Measurements from ENCODE around the gene OR5H15. TPM values are rescaled to one million over a fixed set of nuclear protein-coding genes. Genes with fewer than 3 reads are reported as not detected.
"Not testable (repeated sequence)": the region's sequence is repeated elsewhere in the genome, so short reads cannot be mapped to it uniquely, and the experiment has no call there.

OR5H15 gene
- total RNA-seq = not detected

DNA sequence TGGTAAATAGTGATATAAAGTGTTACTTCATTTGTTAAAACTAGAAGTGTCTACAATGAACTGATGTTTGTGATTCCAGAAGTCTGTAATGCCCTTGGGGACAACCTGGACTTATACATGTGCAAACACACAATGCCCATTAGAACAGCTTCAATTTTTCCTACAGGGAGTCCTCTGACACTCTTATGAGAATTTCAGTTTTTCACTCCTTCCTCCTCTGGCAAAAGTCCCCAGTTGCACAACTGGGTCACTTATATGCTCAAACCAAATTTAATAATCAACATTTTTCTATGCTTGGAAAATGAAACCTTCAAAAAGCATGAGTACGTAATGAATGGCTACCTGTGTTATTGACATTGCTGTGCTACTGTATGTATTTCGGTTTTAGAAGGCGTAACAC lies at the start of gene OR5H15:
TSS of gene OR5H15 (plus strand) at position 301 of the 400 bp plus-strand sequence. CDS start 2,004 bp downstream, outside the sequence.
- FAIRE-seq (no peak), DNase-seq (ENCODE audit: low spot score in 2 of 2) (no peak)

DNA sequence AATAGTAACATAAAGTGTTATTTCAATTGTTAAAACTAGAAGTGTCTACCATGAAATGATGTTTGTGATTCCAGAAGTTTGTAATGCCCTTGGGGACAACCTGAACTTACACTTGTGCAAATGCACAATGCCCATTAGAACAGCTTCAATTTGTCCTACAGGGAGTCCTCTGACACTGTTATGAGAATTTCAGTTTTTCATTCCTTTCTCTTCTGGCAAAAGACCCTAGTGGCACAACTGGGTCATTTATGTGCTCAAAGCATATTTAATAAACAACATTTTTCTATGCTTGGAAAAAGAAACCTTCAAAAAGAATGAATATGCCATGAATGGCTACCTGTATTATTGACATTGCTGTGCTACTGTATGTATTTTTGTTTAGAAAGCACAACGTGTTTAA lies 36.1 kb upstream of the OR5H15 start, which contains the start of gene OR5H1:
TSS of gene OR5H1 (plus strand) at position 301 of the 400 bp plus-strand sequence. CDS start 1,977 bp downstream, outside the sequence.
- DNase-seq (ENCODE audit: low spot score in 2 of 2) = no peak
- no peak for FAIRE-seq

DNA sequence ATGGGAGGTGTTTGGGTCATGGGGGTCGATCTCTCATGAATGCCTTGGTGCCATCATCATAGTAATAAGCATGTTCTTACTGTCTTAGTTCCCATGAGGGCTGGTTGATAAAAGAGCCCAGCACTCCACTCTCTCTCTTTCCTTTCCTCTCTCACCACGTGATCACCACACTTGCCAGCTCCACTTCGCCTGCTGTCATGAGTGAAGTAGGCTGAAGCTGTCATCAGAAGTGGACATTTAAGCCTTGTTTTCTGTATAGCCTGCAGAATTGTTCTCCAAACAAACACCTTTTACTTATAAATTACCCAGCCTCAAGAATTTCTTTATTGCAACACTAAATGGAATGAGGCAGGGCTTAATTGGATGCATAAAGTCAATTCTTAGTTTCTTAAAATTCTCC lies 29.9 kb upstream of the OR5H15 start:
- DNase-seq (ENCODE audit: low spot score in 2 of 2) = no peak
- FAIRE-seq = no peak

DNA sequence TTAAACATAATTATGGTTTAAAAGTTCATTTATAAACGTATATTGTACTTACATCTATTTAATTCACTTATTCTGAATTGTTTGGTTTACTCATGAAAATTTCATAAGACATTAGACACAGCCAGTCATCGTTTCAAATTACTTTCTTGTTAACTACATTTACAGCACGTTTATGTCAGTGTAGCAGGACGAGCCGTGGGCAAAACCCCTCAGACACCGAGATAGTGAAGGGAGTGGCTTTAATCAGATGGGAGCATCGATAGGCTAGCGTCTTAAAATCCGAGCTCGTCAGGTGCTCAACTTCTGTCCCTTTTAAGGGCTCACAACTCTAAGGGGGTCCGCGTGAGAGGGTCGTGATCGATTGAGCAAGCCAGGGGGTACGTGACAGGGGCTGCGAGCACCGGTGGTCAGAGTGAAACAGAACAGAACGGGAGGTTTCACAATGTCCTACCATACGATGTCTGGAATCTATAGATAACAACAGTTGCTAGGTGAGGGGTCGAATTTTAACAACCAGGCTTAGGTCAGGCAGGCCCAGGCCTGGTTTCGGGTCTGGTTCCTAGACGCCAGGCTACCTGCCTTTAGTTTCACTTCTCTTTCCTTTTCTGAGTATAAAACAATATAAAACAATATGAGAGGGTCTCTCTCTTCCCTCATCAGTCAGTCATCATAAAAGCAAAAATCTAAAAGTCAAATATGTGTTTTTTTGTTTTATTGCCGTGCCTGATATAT lies 28.5 kb upstream of the OR5H15 start:
- FAIRE-seq; DNase-seq (ENCODE audit: low spot score in 2 of 2): not testable (repeated sequence)

DNA sequence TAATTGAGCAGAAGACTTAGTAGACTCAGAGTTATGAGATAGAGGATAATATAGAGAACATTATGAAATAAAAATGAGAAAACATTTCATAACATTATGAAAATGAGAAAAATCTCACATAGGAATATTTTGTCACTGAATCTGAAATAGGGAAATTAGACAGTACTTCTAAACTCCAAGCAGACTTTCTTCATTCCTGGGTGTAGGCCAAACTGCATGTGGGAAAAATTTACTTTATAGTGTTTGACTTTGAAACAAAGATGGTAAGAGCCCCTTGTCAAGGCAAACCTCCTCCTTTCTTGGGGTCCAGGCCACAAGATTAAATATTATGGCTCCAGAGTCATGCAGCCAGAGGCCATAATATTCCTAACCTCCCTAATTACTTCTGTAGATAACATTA lies 26.0 kb upstream of the OR5H15 start:
- DNase-seq (ENCODE audit: low spot score in 2 of 2) (no peak), FAIRE-seq (no peak)

DNA sequence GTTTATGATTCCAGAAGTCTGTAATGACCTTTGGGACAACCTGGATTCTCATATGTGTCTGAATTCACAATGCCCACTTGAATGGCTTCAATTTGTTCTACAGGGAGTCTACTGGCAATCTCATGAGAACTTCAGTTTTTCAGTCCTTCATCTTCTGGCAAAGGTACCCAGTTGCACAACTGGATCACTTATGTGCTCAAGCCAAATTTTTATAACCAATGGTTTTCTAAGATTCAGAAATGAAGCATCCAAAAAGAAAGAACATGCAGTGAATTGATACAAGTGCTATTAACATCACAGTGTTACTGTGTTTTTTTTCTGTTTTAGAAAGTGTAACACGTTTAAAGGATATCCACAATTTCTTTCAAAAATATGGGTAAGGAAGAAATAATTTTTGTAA lies 19.3 kb upstream of the OR5H15 start, which contains the start of gene OR5H14:
TSS of gene OR5H14 (plus strand) at position 301 of the 400 bp plus-strand sequence. CDS start 1,907 bp downstream, outside the sequence.
- DNase-seq (ENCODE audit: low spot score in 2 of 2) = no peak
- FAIRE-seq = no peak

DNA sequence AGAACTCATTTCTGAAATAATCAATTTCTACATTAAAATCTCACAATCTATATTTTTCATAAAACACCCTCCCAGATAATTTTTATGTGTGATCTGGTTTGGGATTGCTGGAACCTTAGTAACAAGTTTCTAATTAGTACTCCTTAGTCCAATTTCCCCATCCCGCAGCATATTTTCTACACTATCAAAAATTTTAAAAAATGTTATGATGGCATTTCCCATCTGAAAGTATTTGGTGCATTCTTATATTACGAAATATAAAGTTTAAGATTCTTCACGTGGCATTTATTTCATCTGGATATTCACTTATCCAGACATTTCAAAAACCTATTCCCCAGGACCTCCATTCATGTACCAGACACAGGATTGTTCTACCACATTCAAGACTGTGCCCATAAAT lies 17.7 kb upstream of the OR5H15 start:
- FAIRE-seq (no peak), DNase-seq (ENCODE audit: low spot score in 2 of 2) (no peak)

DNA sequence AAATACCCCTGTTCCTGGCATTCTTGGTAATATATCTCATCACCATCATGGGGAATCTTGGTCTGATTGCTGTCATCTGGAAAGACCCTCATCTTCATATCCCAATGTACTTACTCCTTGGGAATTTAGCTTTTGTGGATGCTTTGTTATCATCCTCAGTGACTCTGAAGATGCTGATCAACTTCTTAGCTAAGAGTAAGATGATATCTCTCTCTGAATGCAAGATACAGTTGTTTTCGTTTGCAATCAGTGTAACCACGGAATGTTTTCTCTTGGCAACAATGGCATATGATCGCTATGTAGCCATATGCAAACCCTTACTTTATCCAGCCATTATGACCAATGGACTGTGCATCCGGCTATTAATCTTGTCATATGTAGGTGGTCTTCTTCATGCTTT lies 17.0 kb upstream of the OR5H15 start:
- DNase-seq (ENCODE audit: low spot score in 2 of 2); FAIRE-seq: not testable (repeated sequence)

DNA sequence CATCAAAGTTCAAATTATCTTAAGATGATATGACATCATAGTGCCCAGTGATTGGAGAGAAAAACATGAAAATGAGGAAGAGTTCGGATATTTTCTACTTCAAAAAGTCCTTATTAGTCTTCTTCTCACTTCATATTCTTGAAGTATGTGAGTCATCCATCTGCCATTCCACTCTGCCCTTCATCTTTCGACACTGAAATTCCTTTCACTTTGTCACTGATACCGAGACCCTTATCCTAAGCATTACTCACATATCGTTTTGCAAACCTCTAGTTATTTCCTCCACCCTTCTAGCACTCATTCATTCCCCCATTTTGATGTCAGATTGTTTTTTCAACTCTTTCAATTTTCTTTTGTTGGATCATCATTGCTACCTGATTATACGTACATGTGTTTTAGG lies 15.3 kb upstream of the OR5H15 start:
- DNase-seq (ENCODE audit: low spot score in 2 of 2) (no peak), FAIRE-seq (no peak)

DNA sequence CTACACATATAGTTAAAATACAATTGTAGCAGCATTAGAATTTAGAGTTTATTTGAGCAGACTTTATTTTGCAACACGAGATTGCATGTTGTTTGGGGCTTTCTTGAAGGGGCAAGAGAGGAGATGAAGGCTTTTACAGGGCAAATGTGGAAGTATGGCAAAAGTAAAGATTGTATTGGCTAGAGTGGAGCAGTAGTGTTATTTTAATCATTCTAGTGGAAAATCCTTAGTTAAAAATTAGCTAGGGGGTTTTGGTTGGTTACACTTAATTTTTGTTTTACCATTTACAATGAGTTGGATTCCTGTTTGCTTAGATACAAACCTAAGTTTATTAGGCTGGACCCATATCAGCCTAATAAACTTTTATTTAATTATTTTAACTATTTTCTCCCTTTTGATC lies 4.6 kb downstream of the OR5H15 start:
- DNase-seq (ENCODE audit: low spot score in 2 of 2) (no peak), FAIRE-seq (no peak)

DNA sequence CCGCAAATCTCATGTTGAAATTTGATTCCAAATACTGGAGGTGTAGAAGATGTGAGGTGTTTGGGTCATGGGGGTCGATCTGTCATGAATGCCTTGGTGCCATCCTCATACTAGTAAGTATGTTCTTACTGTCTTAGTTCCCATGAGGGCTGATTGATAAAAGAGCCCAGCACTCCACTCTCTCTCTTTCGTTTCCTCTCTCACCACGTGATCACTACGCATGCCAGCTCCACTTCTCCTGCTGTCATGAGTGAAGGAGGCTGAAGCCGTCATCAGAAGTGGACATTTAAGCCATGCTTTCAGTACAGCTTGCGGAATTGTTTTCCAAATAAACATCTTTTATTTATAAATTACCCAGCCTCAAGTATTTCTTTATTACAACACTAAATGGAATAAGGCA lies 6.1 kb downstream of the OR5H15 start:
- FAIRE-seq = no peak
- DNase-seq (ENCODE audit: low spot score in 2 of 2) = no peak

DNA sequence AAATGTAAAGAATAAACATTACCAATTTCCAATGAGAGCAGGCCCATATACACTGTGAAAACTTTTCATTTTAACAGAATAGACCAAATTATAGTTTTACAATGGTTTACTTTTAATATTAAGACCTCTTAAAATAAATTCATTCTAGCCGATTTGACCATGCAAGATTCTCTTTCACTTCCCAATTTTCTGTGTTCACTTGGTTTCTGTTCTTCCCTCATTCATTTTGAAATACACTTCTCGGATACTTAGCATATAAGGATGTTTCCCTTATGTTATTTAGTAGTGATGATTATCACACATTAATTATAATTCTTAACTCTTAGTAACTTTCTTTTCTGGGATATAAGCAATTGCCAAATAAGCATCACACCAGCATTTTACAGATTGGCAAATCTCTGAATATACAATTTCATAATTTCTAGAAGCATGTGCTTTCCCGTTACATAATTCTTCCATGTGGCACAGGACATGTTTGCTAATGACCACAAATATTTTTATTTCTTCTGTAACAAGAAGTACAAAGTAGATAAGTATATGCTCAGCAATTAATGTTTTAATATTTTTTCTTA lies 13.9 kb downstream of the OR5H15 start:
- FAIRE-seq (no peak), DNase-seq (ENCODE audit: low spot score in 2 of 2) (no peak)

DNA sequence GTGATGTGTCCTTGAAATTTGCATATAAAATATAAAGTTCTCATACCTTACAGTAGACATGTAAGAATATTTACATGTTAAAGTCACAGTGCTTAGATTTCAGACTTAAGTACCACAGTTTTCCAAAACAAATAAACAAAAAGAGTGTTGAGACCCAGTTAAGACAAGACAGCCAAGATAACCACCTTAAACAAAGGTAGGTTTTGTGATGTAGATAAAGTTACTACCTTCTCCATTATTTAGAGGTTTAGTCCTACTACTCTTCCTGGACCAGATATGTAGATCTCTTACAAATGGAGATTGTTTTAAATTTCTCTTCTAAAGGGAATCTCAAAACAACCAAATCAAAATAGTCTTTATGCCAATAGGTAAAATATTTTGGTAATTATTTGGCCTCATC lies 15.7 kb downstream of the OR5H15 start:
- FAIRE-seq (no peak), DNase-seq (ENCODE audit: low spot score in 2 of 2) (no peak)

DNA sequence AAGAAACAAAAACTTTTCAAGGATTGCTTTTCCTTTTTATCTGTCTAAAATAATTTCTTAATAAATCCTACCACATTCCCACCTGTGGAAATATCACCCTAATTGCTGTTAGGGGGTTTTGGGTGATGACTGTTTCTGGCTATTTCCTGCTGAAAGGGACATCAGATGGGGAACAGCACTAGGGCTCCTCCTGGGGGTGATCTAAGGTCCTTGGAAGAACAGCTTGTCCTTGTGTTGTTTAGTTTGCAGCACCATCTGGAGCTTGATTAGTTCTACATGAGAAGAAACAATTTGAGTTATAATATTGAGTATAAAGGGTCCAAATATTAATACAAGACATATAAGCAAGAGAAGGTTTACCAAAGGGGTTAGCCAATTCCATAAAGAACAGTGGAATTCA lies 18.7 kb downstream of the OR5H15 start:
- DNase-seq (ENCODE audit: low spot score in 2 of 2) = no peak
- FAIRE-seq = no peak

DNA sequence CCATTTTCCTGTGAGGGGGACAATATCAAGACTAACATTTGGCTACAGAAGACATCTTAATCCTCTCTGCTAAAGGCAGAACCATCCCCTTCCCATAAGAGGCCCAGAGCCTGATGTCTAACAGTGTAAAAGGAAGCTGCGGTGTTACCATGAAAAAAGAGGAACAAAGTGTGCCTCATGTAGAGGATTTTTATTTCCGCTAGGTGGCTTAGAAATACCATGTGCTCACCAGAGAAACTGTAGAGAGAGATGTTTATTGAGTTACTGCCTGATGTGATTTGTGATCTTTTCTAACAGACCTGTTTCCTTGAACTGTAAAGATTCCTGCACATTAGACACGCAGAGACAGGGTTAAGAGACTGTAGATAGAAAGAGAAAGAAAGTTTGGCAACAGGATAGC lies 22.0 kb downstream of the OR5H15 start:
- no peak for FAIRE-seq
- DNase-seq (ENCODE audit: low spot score in 2 of 2) = no peak

DNA sequence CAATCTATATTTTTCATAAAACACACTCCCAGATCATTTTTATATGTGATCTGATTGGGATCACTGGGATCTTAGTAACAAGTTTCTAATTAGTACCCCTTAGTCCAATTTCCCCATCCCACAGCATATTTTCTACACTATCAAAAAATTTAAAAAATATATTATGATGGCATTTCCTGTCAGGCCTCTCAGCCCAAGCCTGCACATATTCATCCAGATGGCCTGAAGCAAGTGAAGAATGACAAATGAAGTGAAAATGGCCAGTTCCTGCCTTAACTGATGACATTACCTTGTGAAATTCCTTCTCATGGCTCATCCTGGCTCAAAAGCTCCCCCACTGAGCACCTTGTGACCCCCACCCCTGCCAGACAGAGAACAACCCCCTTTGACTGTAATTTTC lies 24.4 kb downstream of the OR5H15 start:
- not testable (repeated sequence) for FAIRE-seq; DNase-seq (ENCODE audit: low spot score in 2 of 2)

DNA sequence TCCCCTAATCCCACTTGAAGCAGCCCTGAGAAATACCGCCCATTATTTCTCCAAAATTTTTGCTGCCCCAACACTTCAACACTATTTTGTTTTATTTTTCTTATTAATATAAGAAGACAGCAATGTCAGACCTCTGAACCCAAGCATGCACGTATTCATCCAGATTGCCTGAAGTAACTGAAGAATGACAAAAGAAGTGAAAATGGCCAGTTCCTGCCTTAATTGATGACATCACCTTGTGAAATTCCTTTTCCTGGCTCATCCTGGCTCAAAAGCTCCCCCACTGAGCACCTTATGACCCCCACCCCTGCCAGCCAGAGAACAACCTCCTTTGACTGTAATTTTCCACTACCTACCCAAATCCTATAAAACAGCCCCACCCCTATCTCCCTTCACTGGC lies 29.8 kb downstream of the OR5H15 start:
- DNase-seq (ENCODE audit: low spot score in 2 of 2); FAIRE-seq: not testable (repeated sequence)

DNA sequence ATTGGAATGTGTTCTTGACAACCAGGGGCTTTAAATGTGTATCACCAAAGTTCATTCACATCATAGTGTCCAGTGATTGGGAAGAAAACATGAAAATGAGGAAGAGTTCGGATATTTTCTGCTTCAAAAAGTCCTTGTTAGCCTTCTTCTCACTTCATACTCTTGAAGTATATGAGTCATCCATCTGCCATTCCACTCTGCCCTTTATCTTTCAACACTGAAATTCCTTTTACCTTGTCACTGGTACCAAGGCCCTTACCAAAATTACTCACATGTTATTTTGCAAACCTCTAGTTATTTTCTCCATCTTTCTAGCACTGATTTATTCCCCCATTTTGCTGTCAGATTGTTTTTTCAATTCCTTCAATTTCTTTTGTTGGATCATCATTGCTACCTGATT lies 32.5 kb downstream of the OR5H15 start:
- DNase-seq (ENCODE audit: low spot score in 2 of 2) = no peak
- no peak for FAIRE-seq

DNA sequence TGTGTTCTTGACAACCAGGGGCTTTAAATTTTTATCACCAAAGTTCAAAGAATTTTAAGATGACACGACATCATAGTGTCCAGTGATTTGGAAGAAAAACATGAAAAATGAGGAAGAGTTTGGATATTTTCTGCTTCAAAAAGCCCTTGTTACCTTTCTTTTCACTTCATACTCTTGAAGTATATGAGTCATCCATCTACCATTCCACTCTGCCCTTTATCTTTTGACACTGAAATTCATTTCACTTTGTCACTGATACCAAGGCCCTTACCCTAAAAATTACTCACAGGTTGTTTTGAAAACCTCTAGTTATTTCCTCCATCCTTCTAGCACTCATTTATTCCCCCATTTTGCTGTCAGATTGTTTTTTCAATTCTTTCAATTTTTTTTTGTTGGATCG lies 42.7 kb downstream of the OR5H15 start:
- DNase-seq (ENCODE audit: low spot score in 2 of 2) = no peak

DNA sequence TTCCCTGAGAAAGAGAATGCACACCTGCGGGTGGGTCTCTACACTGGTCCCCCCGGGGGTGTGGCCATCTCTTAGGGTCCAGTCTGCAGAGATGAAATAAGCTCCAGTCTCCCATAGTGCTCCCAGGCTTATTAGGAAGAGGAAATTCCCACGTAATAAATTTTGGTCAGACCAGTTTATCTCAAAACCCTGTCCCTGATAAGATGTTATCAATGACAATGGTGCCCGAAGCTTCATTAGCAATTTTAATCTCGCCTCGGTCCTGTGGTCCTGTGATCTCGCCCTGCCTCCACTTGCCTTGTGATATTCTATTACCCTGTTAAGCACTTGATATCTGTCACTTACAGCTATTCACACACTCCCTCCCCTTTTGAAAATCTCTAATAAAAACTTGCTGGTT lies 46.8 kb downstream of the OR5H15 start:
- FAIRE-seq = no peak

More for the DNA sequence above, 42.7 kb downstream of the OR5H15 start:
- FAIRE-seq = no peak

DNA sequence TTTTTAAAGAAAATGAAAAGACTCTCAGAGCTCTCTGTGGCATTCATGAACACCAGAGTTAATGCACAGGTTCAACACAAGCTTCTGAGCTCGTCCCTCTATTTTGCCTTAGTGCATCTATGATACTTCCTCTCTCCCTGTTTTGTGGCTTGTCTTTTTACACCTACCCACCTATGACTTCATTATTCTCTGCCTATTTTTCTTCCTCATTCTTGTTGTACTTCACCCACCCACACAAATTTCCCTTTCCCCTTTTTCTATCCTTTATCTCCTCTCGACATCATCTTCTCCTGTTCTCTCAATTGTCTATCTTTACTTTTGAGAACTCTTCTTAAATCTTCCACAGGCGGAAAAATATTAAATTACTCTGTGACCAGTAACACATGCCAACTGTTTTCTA lies 48.6 kb downstream of the OR5H15 start:
- no peak for FAIRE-seq

More for the DNA sequence above, 46.8 kb downstream of the OR5H15 start:
- no peak for DNase-seq (ENCODE audit: low spot score in 2 of 2)

More for the DNA sequence above, 48.6 kb downstream of the OR5H15 start:
- no peak for DNase-seq (ENCODE audit: low spot score in 2 of 2)

All from frontal cortex (tissue), 4 donors.